Measurements from ENCODE around the gene FAN1. TPM values are rescaled to one million over a fixed set of nuclear protein-coding genes. Genes with fewer than 3 reads are reported as not detected.

Gene FAN1
- polyA plus RNA-seq, 1 of the 3 experiments (the other 2 are of a cell fraction) = 5.7 TPM

- TF ChIP-seq MAX (IDR thresholded peaks at IDR 0.05; ENCODE audit: low read depth) (no peak), PBX3 (IDR thresholded peaks at IDR 0.05) (no peak), FOXM1 (IDR thresholded peaks at IDR 0.05; ENCODE audit: low read depth) (no peak), EZH2phosphoT487 (IDR thresholded peaks at IDR 0.05; ENCODE audit: borderline replicate concordance, low read depth) (no peak), SIN3A (IDR thresholded peaks at IDR 0.05; ENCODE audit: borderline replicate concordance, low read depth, low read length) (no peak), IRF3 (IDR thresholded peaks at IDR 0.05; ENCODE audit: low read depth, low read length) (no peak), RCOR1 (IDR thresholded peaks at IDR 0.05; ENCODE audit: low read length) (no peak), ELF1 (IDR thresholded peaks at IDR 0.05) (no peak)
Measured at GRCh38 chr15:30930422-30930821, 26.7 kb downstream of the FAN1 start (continued).

GRCh38 chr15:30933293-30933692, 29.6 kb downstream of the FAN1 start:
- Histone ChIP-seq H3F3A (replicated peaks; ENCODE audit: insufficient read depth) (no peaks in the 10 kb centered on the region), H3K36me3 (replicated peaks in 1 of 2; ENCODE audit: control insufficient read depth in 1 of 2, insufficient read depth in 2 of 2, low read length in 1 of 2) (peaks cover 25 to 33% of the 10 kb centered on the region in 2 experiments), H3K9me3 (no peaks in the 10 kb centered on the region), H2AFZ (ENCODE audit: low read depth) (no peak overlapping the region), H3K4me1 (ENCODE audit: control insufficient read depth in 1 of 2, insufficient read depth in 2 of 2, low read depth in 1 of 2, low read length in 1 of 2) (peaks cover 0 to 2% of the 10 kb centered on the region in 2 experiments; a peak in 1 of 4 replicates), H3K9ac (no peak overlapping the region), H3K9me2 (no peaks in the 10 kb centered on the region), H3K27ac (ENCODE audit: low read depth in 2 of 2, low read length in 1 of 2) (no peak overlapping the region), H3K79me2 (ENCODE audit: insufficient read depth) (no peaks in the 10 kb centered on the region), H3K4me3 (ENCODE audit: low read depth in 2 of 2, low read length in 1 of 2) (no peak overlapping the region), H3K27me3 (ENCODE audit: insufficient read depth) (no peaks in the 10 kb centered on the region), H4K20me1 (ENCODE audit: insufficient read depth) (no peaks in the 10 kb centered on the region), H3K4me2 (no peak overlapping the region)
- DNase-seq = no peak
- no peak for TF ChIP-seq ZBTB33 (IDR thresholded peaks at IDR 0.05; ENCODE audit: borderline replicate concordance, low read depth)
- no peak for TF ChIP-seq PBX3 (IDR thresholded peaks at IDR 0.05)
- TF ChIP-seq YY1 (IDR thresholded peaks at IDR 0.05; ENCODE audit: low read depth) = no peak
- TF ChIP-seq MXI1 (IDR thresholded peaks at IDR 0.05; ENCODE audit: low read depth, low read length) = no peak
- TF ChIP-seq MEF2A (IDR thresholded peaks at IDR 0.05; ENCODE audit: borderline replicate concordance, low read depth) = no peak
- TF ChIP-seq RAD21 (IDR thresholded peaks at IDR 0.05; ENCODE audit: low read length) = no peak
- TF ChIP-seq RFX5 (IDR thresholded peaks at IDR 0.05; ENCODE audit: low read length) = no peak
- no peak for TF ChIP-seq POLR2AphosphoS5 (IDR thresholded peaks at IDR 0.05; ENCODE audit: low read depth, low read length)
- TF ChIP-seq FOSL2 (IDR thresholded peaks at IDR 0.05; ENCODE audit: borderline replicate concordance, low read depth) = no peak
- no peak for TF ChIP-seq CHD2 (IDR thresholded peaks at IDR 0.05; ENCODE audit: low read length, partially characterized antibody)
- TF ChIP-seq RXRA (IDR thresholded peaks at IDR 0.05; ENCODE audit: borderline replicate concordance, low read depth) = no peak
- TF ChIP-seq EZH2phosphoT487 (IDR thresholded peaks at IDR 0.05; ENCODE audit: borderline replicate concordance, low read depth) = no peak
- no peak for TF ChIP-seq TCF12 (IDR thresholded peaks at IDR 0.05)
- no peak for TF ChIP-seq REST (IDR thresholded peaks at IDR 0.05; ENCODE audit: low read depth, low read length)
- no peak for TF ChIP-seq GABPA (IDR thresholded peaks at IDR 0.05; ENCODE audit: low read depth)
- POLR2A ChIA-PET = no interaction called here
- CTCF ChIA-PET = no interaction called here
